ENCODE results near the gene BMAL2.

DNA sequence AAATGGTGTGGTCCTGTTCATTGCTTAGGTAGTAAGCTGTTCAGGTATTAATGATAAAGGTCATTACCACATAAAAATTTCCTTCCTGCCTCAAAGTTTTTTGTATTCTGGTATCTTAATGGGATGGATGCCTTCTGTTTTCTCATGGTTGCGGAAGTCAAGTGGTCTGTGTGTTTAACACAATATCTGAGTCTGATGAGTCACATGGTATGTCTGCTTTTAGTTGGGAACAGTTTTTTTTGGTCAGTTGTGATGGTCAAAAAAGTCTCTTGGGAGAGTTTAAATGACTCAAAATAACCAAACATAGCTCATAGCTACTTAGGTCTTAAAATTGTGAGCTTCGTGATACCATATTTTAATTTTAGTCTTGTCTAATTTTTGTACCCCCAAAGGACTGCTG is 47.9 kb upstream of the BMAL2 start:
- TF ChIP-seq CTCF (IDR thresholded peaks at IDR 0.05) (no peak), POLR2A (IDR thresholded peaks at IDR 0.05) (no peak)

All from esophagus squamous epithelium (tissue), 4 donors.